ENCODE measurements around the gene COX11.

- TF ChIP-seq SIN3A (IDR thresholded peaks at IDR 0.05; ENCODE audit: borderline replicate concordance, insufficient read depth, low read depth, low read length) (no peak), CTCF (IDR thresholded peaks at IDR 0.05) (no peak), POLR2AphosphoS5 (IDR thresholded peaks at IDR 0.05; ENCODE audit: low read depth, low read length) (no peak), TCF7L2 (IDR thresholded peaks at IDR 0.05; ENCODE audit: low read depth, low read length) (no peak), REST (IDR thresholded peaks at IDR 0.05; ENCODE audit: insufficient read depth in 1 of 2, low read depth in 2 of 2, low read length in 1 of 2) (no peak)
These were observed 20.1 kb downstream of the COX11 start for GRCh38 chr17:54948380-54948779.
